GM19452 (cell line): ENCODE data around the gene KPNB1.

Source experiments
- ATAC-seq: cut with Tn5 transposase; IDR thresholded peaks from one replicate; pipeline ENCODE4 v1.9.1; 2021; ENCODE audit not compliant: unreplicated experiment

The KPNB1 gene

GRCh38 chr17:47696717-47697642, 47.3 kb downstream of the KPNB1 start:
- no peak for ATAC-seq

- ATAC-seq, result no peak
Measured at GRCh38 chr17:47697906-47698711, 48.4 kb downstream of the KPNB1 start.

- no peak for ATAC-seq
Measured at GRCh38 chr17:47698749-47699535, 49.2 kb downstream of the KPNB1 start.

GRCh38 chr17:47699536-47699840, 49.8 kb downstream of the KPNB1 start:
- no peak for ATAC-seq

GRCh38 chr17:47700471-47701449, 51.0 kb downstream of the KPNB1 start:
- no peak for ATAC-seq

- ATAC-seq, result no peak
Measured at GRCh38 chr17:47701608-47702007, 51.9 kb downstream of the KPNB1 start.

- no peak for ATAC-seq
Measured at GRCh38 chr17:47702391-47702995, 52.8 kb downstream of the KPNB1 start.

DNA sequence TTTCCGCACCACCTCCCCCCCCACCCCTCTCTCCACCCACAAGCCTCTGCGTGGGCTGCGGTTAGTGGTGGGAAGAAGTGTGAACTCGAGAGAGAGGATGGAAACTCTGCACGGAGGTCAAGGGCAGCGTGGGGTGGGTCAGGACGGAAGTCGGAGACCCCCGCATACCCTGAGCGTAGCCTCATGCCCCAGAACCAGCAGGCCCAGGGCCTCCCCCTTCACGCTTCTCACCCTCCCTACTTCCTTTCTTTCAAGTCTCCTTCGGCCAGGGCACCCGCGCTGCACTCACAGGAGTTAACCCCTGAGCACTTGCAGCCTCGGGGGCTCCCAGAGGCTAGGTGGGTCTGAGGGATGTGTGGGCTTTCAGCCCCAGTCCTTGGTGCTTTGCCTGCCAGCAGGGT, 53.5 kb downstream of the KPNB1 start:
- ATAC-seq, result no peak

- ATAC-seq, result no peak
Measured at GRCh38 chr17:47703671-47704070, 54.0 kb downstream of the KPNB1 start.

DNA sequence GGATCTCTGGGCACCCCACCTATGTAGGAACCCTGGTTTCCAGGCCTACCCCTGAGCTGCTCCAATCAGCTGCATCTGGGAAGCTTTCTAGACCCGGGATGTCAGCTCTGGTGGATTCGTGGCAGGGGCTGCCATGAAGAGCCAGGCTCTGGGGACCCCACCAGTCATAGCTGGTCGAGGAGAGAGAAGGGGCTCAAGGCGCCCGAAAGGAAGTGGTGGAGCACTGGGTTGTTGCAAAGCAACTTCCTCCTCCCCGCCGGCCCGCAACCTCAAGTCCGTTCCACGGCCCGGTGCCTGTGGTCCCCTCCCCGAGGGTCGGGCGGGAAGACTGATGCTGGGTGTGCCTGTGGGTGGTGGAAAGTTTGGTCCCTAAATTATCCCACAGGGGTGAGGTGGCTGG, 54.4 kb downstream of the KPNB1 start:
- ATAC-seq, result no peak

- ATAC-seq, result no peak
Measured at GRCh38 chr17:47704736-47705135, 55.0 kb downstream of the KPNB1 start.

DNA sequence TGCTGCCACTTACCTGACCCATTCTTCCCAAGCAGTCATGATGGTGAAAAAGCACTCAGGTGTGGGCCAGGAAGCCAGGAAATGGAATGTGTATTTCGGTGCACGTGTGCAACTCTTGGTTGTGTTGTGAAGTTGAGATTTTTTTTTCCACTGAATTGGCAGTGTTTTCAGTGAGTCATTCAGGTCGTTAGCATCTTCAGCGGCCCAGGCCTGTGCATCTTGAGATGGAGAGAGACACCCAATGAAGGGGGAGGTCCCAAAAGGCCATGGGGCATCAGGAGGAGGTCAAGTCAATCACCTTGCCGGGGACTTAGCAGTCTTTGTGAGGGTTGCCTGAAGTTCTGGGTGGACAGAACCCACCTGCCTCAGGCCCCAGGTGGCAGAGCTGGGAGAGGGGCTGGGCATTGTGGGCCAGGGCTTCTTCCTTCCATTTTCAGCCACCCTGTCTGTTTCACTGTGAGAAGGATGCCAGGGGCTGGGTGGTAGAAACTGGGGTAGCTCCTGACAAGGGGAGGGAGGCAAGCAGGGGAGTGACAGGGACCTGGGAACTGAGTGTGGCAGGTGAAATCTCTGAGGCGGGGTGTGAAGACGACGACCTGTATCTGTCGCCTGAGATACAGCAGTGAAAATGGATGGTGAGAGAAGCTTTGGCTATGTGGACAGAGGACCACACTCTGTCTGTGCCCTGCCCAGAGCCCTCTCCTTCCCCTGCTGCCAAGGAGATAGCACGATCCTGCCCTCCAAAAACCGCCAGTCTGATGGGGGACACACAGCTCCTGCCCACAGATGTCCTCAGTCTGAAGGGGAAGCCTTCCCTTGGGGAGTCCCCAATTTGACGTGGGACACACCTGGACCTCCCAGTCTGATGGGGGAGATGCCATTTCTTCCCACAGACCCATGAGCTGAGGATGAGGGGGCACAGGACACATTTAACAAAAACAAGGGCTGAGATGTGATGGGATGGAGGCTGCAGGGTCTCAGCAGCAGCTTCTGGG, 56.1 kb downstream of the KPNB1 start:
- ATAC-seq, result no peak

GRCh38 chr17:47707056-47707804, 57.5 kb downstream of the KPNB1 start:
- no peak for ATAC-seq

- no peak for ATAC-seq
Measured at GRCh38 chr17:47707884-47708283, 58.2 kb downstream of the KPNB1 start.

DNA sequence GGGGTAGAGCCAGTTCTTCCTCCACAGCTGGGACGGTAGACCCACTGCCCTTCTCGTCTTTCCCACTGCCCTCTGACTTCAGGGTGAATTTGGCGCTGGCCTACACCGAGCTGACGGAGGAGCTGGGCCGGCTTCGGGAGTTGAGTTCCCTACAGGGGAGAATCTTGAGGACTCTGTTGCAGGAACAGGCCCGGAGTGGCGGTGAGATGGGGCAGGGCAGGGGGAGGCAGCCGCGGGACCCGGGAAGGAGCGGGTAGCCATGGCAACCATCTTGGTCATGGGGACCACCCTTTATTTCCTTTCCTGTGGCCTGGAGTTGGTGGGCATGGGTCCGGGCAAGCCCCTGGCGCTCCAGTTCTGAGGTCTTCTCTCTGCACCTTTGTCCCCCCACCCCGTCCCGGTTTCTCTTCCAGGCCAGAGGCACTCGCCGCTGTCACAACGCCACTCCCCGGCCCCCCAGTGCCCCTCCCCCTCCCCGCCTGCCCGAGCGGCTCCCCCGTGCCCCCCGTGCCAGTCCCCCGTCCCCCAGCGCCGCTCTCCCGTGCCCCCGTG, 58.7 kb downstream of the KPNB1 start:
- ATAC-seq, result no peak

- ATAC-seq, result no peak
Measured at GRCh38 chr17:47708864-47709541, 59.3 kb downstream of the KPNB1 start.

DNA sequence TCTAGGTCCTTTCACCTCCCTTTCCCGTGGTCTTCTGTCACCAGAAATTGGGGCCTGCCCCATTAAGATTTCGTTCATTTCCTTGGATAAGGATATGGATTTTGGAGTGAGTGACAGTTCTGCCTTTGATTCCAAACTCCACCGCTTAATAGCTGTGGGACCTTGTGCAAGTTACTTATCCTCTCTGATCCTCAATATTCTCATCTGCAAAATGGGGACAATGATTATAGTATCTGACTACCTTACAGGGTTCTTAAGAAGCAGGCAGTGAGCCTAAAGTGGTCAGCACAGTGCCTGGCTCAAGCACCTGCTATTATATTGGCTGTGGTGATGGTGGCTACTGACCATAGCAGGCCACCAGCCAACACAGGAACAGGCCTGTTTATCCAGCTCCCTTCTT, 59.9 kb downstream of the KPNB1 start:
- ATAC-seq, result no peak
